ENCODE data around the gene LRRTM3.

LRRTM3 gene
- total RNA-seq, result 0 to 0.09 reads per million in 2 donors

GRCh38 chr10:66925896-66926715 lies at the start of gene LRRTM3:
LRRTM3 (plus strand) TSS chr10:66926036.
- no peak for DNase-seq

GRCh38 chr10:66877361-66877760 lies 48.5 kb upstream of the LRRTM3 start:
- DNase-seq, result no peak

GRCh38 chr10:66880292-66880691 lies 45.5 kb upstream of the LRRTM3 start:
- no peak for DNase-seq

- DNase-seq, result no peak
Measured at GRCh38 chr10:66880826-66881225, 45.0 kb upstream of the LRRTM3 start.

GRCh38 chr10:66881814-66882213 lies 44.0 kb upstream of the LRRTM3 start:
- DNase-seq, result no peak

- DNase-seq, result no peak
Measured at GRCh38 chr10:66882271-66882670, 43.6 kb upstream of the LRRTM3 start.

GRCh38 chr10:66886848-66887247 lies 39.0 kb upstream of the LRRTM3 start:
- DNase-seq, result no peak

GRCh38 chr10:66888237-66888636 lies 37.6 kb upstream of the LRRTM3 start:
- no peak for DNase-seq

- no peak for DNase-seq
Measured at GRCh38 chr10:66892871-66893270, 33.0 kb upstream of the LRRTM3 start.

GRCh38 chr10:66910671-66911070 lies 15.2 kb upstream of the LRRTM3 start:
- DNase-seq, result no peak

GRCh38 chr10:66916030-66916429 lies 9.8 kb upstream of the LRRTM3 start:
- DNase-seq, result no peak

- DNase-seq, result no peak
Measured at GRCh38 chr10:66917104-66917503, 8.7 kb upstream of the LRRTM3 start.

GRCh38 chr10:66919248-66919647 lies 6.6 kb upstream of the LRRTM3 start:
- DNase-seq, result no peak

- DNase-seq, result no peak
Measured at GRCh38 chr10:66924674-66925345, 1.0 kb upstream of the LRRTM3 start.

- DNase-seq, result no peak
Measured at GRCh38 chr10:66925373-66925772, 463 bp upstream of the LRRTM3 start.

- DNase-seq, result no peak
Measured at GRCh38 chr10:66926841-66927240, 1.0 kb downstream of the LRRTM3 start.

GRCh38 chr10:66927251-66927935 lies 1.6 kb downstream of the LRRTM3 start:
- no peak for DNase-seq

GRCh38 chr10:66927971-66928770 lies 2.3 kb downstream of the LRRTM3 start:
- DNase-seq, result no peak

GRCh38 chr10:66928776-66929175 lies 2.9 kb downstream of the LRRTM3 start:
- no peak for DNase-seq

- DNase-seq, result no peak
Measured at GRCh38 chr10:66929375-66929774, 3.5 kb downstream of the LRRTM3 start.

- DNase-seq, result no peak
Measured at GRCh38 chr10:66931340-66931948, 5.6 kb downstream of the LRRTM3 start.

- no peak for DNase-seq
Measured at GRCh38 chr10:66931949-66932343, 6.1 kb downstream of the LRRTM3 start.

Measured in activated gamma-delta T cell (primary cell).